Activated naive CD4-positive, alpha-beta T cell treated with anti-CD3 and anti-CD28 coated beads, Interleukin-2, amount 50 U/mL, for 24 hours (primary cell): ENCODE results near the gene AURKB.

Source experiments
- H3K27ac Mint-ChIP-seq: one replicate; pipeline ENCODE4 v1.8.0; 2021; ENCODE audit warnings: mild to moderate bottlenecking, mixed read lengths
- H3K27me3 Mint-ChIP-seq: one replicate; pipeline ENCODE4 v1.8.0; 2021; ENCODE audit warnings: mixed read lengths
- H3K36me3 Mint-ChIP-seq: one replicate; pipeline ENCODE4 v1.8.0; 2021; ENCODE audit warnings: mixed read lengths
- H3K4me1 Mint-ChIP-seq: one replicate; pipeline ENCODE4 v1.8.0; 2021; ENCODE audit warnings: mixed read lengths
- H3K4me3 Mint-ChIP-seq: one replicate; pipeline ENCODE4 v1.8.0; 2021; ENCODE audit warnings: mild to moderate bottlenecking, mixed read lengths
- H3K9me3 Mint-ChIP-seq: one replicate; pipeline ENCODE4 v1.8.0; 2021; ENCODE audit warnings: mixed read lengths

AURKB gene

DNA sequence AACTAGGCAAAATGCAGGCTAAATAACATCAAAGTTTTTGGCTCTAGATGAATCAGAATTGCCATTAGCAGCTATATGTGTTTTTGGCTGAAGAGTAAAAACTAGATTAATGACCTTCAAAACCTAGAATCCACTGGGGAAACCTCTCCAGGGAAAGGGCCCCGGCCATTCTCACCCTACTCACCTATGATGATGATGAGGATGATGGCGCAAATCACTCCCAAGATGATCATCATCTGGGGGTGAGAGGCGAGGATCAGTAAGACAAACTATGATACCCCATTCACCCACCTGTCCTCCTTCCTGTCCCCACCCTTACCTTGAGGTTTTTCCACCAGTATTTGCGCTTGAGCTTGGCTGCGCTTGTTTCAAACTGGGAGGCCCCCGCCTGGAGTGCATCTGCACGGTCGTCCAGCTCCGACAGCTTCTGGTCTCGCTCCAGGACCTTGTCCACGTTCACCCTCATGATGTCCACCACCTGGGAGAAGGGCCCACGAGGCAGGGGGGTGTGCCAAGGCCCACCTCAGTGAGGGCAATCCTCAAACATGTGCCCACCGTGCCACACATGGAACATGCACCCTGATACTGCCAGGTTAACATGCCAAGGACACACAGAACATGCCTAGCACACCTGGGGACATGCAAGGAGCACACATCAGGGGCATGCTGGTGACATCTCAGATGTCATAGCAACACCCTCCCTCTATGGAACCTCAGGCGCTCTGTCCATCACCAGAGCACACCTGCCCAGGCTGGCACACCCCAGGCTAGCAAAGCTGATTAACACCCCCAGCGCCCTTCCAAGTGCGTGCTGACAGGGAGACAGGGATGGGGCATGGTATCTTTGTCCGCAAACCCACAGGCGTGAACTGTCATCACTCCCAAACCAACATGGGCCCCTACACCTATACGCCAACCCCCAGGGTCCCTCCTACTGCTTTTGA lies 48.8 kb downstream of the AURKB start:
- H3K9me3 Mint-ChIP-seq: no peaks in the 10 kb centered on the region
- H3K4me3 Mint-ChIP-seq: peak overlapping the region; percentile 87
- peaks cover 61% of the 10 kb centered on the region for H3K4me1 Mint-ChIP-seq
- H3K27me3 Mint-ChIP-seq: no peaks in the 10 kb centered on the region
- no peaks in the 10 kb centered on the region for H3K36me3 Mint-ChIP-seq
- H3K27ac Mint-ChIP-seq: peak overlapping the region; percentile 95

GRCh38 chr17:8160741-8161221 lies 49.6 kb downstream of the AURKB start:
- no peaks in the 10 kb centered on the region for H3K27me3 Mint-ChIP-seq
- H3K36me3 Mint-ChIP-seq: no peaks in the 10 kb centered on the region
- peak overlapping the region; percentile 95 for H3K27ac Mint-ChIP-seq
- H3K4me3 Mint-ChIP-seq: peak overlapping the region; percentile 87
- peaks cover 57% of the 10 kb centered on the region for H3K4me1 Mint-ChIP-seq
- H3K9me3 Mint-ChIP-seq: no peaks in the 10 kb centered on the region

DNA sequence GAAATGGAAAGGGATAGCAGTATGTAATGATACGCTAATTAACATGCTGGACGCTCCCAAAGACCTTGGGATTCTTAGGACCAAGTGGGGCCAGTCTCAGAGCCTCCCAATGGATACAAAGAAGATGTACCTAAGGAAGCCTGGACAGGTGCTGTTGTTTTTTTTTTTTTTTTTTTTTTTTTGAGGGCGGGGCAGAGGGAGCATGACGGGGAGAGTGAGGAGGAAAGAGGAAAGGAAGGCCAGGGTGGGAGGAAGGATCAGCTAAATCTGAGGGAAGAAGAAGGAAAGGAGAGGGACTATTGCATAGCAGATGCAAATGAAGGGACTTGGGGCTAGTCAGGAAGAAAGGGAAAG lies 50.2 kb downstream of the AURKB start:
- peaks cover 56% of the 10 kb centered on the region for H3K4me1 Mint-ChIP-seq
- no peaks in the 10 kb centered on the region for H3K9me3 Mint-ChIP-seq
- H3K4me3 Mint-ChIP-seq: peak overlapping the region; percentile 87
- no peaks in the 10 kb centered on the region for H3K36me3 Mint-ChIP-seq
- H3K27me3 Mint-ChIP-seq: no peaks in the 10 kb centered on the region
- H3K27ac Mint-ChIP-seq: peak overlapping the region; percentile 95

DNA sequence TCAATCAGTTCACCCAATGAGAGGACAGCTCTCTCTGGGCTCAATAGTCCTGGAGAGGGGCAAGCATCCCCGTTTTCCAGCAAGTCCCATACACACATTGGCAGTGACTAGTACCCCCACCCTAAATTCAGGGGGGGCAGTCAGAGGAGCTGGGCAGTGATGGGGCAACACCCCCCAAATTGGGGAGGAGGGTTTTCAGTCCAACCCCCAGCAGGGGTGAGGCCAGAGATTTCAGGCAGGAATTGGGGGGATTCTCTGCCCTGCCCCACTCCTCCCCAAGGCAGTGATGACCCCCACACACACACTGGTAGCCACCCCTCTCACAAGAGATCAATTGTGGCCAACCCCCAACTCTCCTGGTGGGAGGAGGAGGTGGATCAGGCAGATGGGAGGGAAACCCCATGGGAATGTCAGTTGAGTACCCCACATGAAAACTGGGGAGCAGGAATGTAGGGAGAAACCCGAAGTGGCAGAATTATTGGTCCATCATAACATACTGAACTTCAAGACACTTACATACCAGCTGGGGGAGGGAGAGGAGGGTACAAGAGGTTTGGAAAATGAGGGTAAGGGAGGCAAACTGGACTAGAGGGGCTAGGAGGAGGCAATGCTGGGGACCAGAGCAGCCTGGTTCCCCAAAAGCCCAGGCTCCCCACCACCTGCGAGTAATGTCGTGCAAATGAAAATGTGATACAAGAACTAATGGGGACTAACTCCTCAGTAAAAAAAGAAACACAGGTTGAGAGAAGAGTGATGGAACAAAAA lies 50.7 kb downstream of the AURKB start:
- peak overlapping the region; percentile 88 for H3K27ac Mint-ChIP-seq
- H3K4me1 Mint-ChIP-seq: peaks cover 51% of the 10 kb centered on the region
- no peaks in the 10 kb centered on the region for H3K9me3 Mint-ChIP-seq
- H3K36me3 Mint-ChIP-seq: no peaks in the 10 kb centered on the region
- H3K4me3 Mint-ChIP-seq: peak overlapping the region; percentile 53
- no peaks in the 10 kb centered on the region for H3K27me3 Mint-ChIP-seq

DNA sequence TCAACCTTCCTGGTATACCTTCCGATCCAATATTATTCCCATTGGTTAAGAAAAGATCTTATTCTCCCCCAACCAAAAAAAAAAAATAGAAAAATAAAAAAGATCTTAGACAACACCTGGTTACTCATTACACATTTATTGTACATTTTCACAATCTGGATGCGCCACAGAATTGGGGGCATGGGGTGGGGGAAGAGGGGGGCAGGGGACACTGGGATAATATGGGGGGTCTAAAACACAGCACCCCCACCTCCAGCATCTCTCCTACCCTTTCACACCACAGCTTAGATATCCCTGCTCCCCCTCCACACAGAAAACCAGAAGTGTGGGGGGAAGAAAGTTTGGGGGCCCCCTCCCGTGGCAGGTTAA lies 51.4 kb downstream of the AURKB start:
- H3K36me3 Mint-ChIP-seq: no peaks in the 10 kb centered on the region
- H3K4me1 Mint-ChIP-seq: peaks cover 45% of the 10 kb centered on the region
- H3K27ac Mint-ChIP-seq: peak overlapping the region; percentile 73
- no peaks in the 10 kb centered on the region for H3K27me3 Mint-ChIP-seq
- H3K4me3 Mint-ChIP-seq: peak overlapping the region; percentile 70
- no peaks in the 10 kb centered on the region for H3K9me3 Mint-ChIP-seq

- Mint-ChIP-seq H3K4me1 (peaks cover 39% of the 10 kb centered on the region), H3K36me3 (no peaks in the 10 kb centered on the region), H3K9me3 (no peaks in the 10 kb centered on the region), H3K4me3 (peak overlapping the region; percentile 70), H3K27me3 (no peaks in the 10 kb centered on the region), H3K27ac (peak overlapping the region; percentile 73)
Measured at GRCh38 chr17:8158267-8159031, 51.9 kb downstream of the AURKB start.

DNA sequence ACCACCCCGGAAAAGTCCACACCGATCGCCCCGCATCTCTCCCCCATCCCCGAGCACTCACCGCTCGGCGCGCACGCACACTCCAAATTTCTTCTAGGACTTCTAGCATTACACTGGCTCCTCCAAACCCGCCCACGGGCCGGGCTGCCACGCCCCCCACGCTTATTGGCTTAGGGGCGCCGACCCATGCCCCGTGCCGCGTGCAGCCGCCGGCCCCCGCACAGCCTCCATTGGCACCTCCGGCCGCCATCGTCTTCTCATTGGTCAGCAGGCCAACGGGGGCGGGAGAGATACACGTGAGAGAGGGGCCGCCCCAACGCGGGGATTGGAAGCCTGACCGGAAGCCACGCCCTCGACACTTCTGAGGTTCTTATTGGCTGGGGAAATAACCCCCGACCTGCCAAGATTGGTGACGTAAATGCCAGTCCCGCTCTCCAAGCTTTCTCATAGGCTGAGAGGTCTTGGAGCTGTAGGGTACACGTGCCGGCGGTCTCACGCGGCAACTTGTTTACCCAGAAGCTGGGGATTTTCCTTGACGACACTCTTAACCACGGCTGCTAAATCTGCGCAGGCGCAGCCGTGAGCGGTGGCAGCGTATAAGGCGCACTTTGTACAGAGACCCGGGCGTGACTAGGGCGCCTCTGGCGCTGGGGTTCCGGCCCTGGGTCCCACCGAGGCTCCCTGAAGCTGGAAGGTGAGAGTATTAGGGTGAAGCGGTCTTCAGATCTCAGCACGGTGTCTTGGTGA lies 54.0 kb downstream of the AURKB start:
- Mint-ChIP-seq H3K36me3 (peaks cover 1% of the 10 kb centered on the region), H3K4me3 (no peak overlapping the region), H3K9me3 (no peaks in the 10 kb centered on the region), H3K27me3 (no peaks in the 10 kb centered on the region), H3K27ac (no peak overlapping the region), H3K4me1 (peaks cover 36% of the 10 kb centered on the region)

DNA sequence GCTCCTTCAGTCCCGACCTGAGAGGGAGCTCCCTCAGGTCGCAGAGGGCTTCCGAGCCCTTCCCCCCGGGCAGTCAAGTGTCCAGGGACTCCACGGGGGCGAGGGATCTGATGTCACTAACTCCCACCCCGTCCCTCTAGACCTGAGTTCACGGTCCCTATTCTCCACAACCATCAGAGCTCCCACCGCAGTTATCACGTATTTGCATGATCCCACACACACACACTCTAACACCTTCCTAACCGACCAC lies 54.5 kb downstream of the AURKB start:
- Mint-ChIP-seq H3K4me3 (no peak overlapping the region), H3K9me3 (no peaks in the 10 kb centered on the region), H3K36me3 (peaks cover 1% of the 10 kb centered on the region), H3K4me1 (peaks cover 35% of the 10 kb centered on the region), H3K27ac (no peak overlapping the region), H3K27me3 (no peaks in the 10 kb centered on the region)

DNA sequence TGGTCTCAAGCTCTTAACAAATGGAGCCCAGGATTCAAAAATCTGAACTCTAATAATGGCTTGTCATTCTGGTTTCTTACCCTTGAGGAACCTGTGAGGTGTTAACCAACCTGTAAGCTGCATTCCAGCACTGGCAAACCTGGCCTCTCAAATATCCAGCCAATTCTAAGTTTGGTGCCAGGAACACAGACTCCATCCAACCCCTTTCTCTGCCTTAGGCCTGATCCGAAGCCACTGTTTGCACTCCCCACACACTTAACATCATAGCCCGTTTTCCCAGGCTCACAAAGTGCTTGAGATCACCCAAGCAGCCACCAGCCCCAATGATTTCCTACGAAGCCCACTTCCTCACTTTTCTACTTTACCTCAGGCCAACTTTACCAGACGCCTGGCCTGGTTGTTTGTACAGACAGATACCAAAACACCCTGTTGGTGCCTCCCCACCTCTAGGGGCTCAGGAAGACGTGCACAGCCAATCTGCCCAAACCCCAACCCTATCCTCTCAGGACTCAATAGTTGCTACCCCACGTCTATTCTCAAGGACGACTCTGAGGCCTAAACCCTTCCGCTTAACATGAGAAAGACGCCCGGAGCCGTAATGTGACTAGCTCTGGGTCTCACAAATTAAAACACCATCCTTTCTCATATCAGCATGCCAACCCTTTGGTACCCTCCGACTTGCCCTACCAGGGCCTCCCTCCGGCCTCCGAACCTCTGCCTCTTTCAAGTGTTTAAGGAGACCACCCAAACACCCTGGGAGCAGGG lies 55.0 kb downstream of the AURKB start:
- Mint-ChIP-seq H3K36me3 (peaks cover 1% of the 10 kb centered on the region), H3K4me3 (no peak overlapping the region), H3K9me3 (no peaks in the 10 kb centered on the region), H3K4me1 (peaks cover 35% of the 10 kb centered on the region), H3K27me3 (no peaks in the 10 kb centered on the region), H3K27ac (no peak overlapping the region)
